WTC11 (cell line): ENCODE data around the gene KRT12. TPM values are rescaled to one million over a fixed set of nuclear protein-coding genes. Genes with fewer than 3 reads are reported as not detected.
"Not testable (repeated sequence)": the region's sequence is repeated elsewhere in the genome, so short reads cannot be mapped to it uniquely, and the experiment has no call there.

Experiments used
- ATAC-seq: fragments of 200-7000 bp; cut with Tn5 transposase; 2 replicates; pipeline ENCODE4 v1.10.0; 2021; ENCODE audit warnings: mild to moderate bottlenecking, moderate library complexity
- CTCF ChIA-PET: fragments of 300-600 bp; sonication (Branson Sonifier 250); formaldehyde crosslinking; loops from one replicate; lab custom pipeline; 2021; ENCODE audit warnings: antibody characterized with exemption; lab: Charles Lee
- POLR2A ChIA-PET: fragments of 350-600 bp; sonication (Branson Sonifier 250); formaldehyde crosslinking; loops from one replicate; lab custom pipeline; 2021; ENCODE audit warnings: antibody characterized with exemption; lab: Charles Lee
- DNase-seq: peaks from one replicate; pipeline ENCODE4 v3.0.0; 2021; ENCODE audit warnings: low spot score
- H3K27ac Mint-ChIP-seq: 2 replicates; pipeline ENCODE4 v1.8.0; 2021; ENCODE audit warnings: mixed read lengths
- H3K27me3 Mint-ChIP-seq: 2 replicates; pipeline ENCODE4 v1.8.0; 2021; ENCODE audit warnings: low read depth, mild to moderate bottlenecking, moderate library complexity, mixed read lengths
- H3K36me3 Mint-ChIP-seq: 2 replicates; pipeline ENCODE4 v1.8.0; 2021; ENCODE audit warnings: mixed read lengths
- H3K4me1 Mint-ChIP-seq: 2 replicates; pipeline ENCODE4 v1.8.0; 2022; ENCODE audit warnings: mixed read lengths
- H3K4me3 Mint-ChIP-seq: 2 replicates; pipeline ENCODE4 v1.8.0; 2021; ENCODE audit warnings: mild to moderate bottlenecking, moderate library complexity, mixed read lengths
- H3K9me3 Mint-ChIP-seq: 2 replicates; pipeline ENCODE4 v1.8.0; 2021; ENCODE audit warnings: mixed read lengths
- CREM ChIP-seq: sonication (generic); formaldehyde crosslinking; IDR thresholded peaks from 2 replicates; pipeline ENCODE4 v1.8.1; 2022; ENCODE audit warnings: mild to moderate bottlenecking, missing genetic modification reagents, moderate library complexity
- ELF4 ChIP-seq: sonication (generic); formaldehyde crosslinking; IDR thresholded peaks from 2 replicates; pipeline ENCODE4 v1.8.1; 2022; ENCODE audit warnings: low read depth, mild to moderate bottlenecking, moderate library complexity, missing genetic modification reagents
- GABPB1 ChIP-seq: sonication (generic); formaldehyde crosslinking; IDR thresholded peaks from 2 replicates; pipeline ENCODE4 v1.8.1; 2023; ENCODE audit warnings: mild to moderate bottlenecking, missing genetic modification reagents
- IRF2 ChIP-seq: sonication (generic); formaldehyde crosslinking; IDR thresholded peaks from 2 replicates; pipeline ENCODE4 v1.8.0; 2022; ENCODE audit warnings: low read depth, missing genetic modification reagents, borderline replicate concordance
- MYBL2 ChIP-seq: sonication (generic); formaldehyde crosslinking; IDR thresholded peaks from 2 replicates; pipeline ENCODE4 v1.8.1; 2023; ENCODE audit warnings: mild to moderate bottlenecking, moderate library complexity, missing genetic modification reagents
- PRRX2 ChIP-seq: fragments of 250-450 bp; sonication (Bioruptor Pico); IDR thresholded peaks from 2 replicates; pipeline ENCODE4 v1.8.0; 2021; ENCODE audit warnings: mild to moderate bottlenecking
- RORB ChIP-seq: fragments of 250-450 bp; sonication (Bioruptor Pico); IDR thresholded peaks from 2 replicates; pipeline ENCODE4 v1.9.0; 2021; ENCODE audit warnings: mild to moderate bottlenecking
- TP53 ChIP-seq: sonication (generic); formaldehyde crosslinking; IDR thresholded peaks from 2 replicates; pipeline ENCODE4 v1.8.1; 2023; ENCODE audit warnings: mild to moderate bottlenecking, missing genetic modification reagents
- ZNF138 ChIP-seq: sonication (generic); formaldehyde crosslinking; conservative IDR thresholded peaks from 2 replicates; pipeline ENCODE4 v1.8.1; 2022; ENCODE audit warnings: mild to moderate bottlenecking, moderate library complexity, missing genetic modification reagents
- ZNF232 ChIP-seq: sonication (generic); formaldehyde crosslinking; IDR thresholded peaks from 2 replicates; pipeline ENCODE4 v1.8.0; 2022; ENCODE audit warnings: mild to moderate bottlenecking, missing genetic modification reagents
- total RNA-seq: library from RNA; stranded (reverse); gene quantifications from 3 replicates; pipeline ENCODE4 v1.2.3, GENCODE V29; 2021
- TF ChIP-seq, protein P1 (sequence below): sonication (generic); formaldehyde crosslinking; IDR thresholded peaks from 2 replicates; pipeline ENCODE4 v1.8.1; 2022; ENCODE audit warnings: mild to moderate bottlenecking, moderate library complexity, missing genetic modification reagents
- TF ChIP-seq, protein P2 (sequence below): sonication (generic); formaldehyde crosslinking; IDR thresholded peaks from 2 replicates; pipeline ENCODE4 v1.8.0; 2023; ENCODE audit warnings: missing genetic modification reagents, mild to moderate bottlenecking, borderline replicate concordance
- TF ChIP-seq, protein P3 (sequence below): sonication (generic); formaldehyde crosslinking; conservative IDR thresholded peaks from 2 replicates; pipeline ENCODE4 v1.8.1; 2023; ENCODE audit warnings: mild to moderate bottlenecking, low read depth, missing genetic modification reagents, moderate library complexity
- TF ChIP-seq, protein P4 (sequence below): sonication (generic); formaldehyde crosslinking; IDR thresholded peaks from 2 replicates; pipeline ENCODE4 v1.8.0; 2022; ENCODE audit warnings: mild to moderate bottlenecking, missing genetic modification reagents
- TF ChIP-seq, protein P5 (sequence below): sonication (generic); formaldehyde crosslinking; conservative IDR thresholded peaks from 2 replicates; pipeline ENCODE4 v1.8.1; 2022; ENCODE audit warnings: mild to moderate bottlenecking, missing genetic modification reagents
- TF ChIP-seq, protein P6 (sequence below): fragments of 250-450 bp; sonication (Bioruptor Pico); IDR thresholded peaks from 2 replicates; pipeline ENCODE4 v2.1.2; 2022; ENCODE audit warnings: mild to moderate bottlenecking, moderate library complexity

KRT12 gene
- total RNA-seq, 1 experiment from 2014 or later = not detected

DNA sequence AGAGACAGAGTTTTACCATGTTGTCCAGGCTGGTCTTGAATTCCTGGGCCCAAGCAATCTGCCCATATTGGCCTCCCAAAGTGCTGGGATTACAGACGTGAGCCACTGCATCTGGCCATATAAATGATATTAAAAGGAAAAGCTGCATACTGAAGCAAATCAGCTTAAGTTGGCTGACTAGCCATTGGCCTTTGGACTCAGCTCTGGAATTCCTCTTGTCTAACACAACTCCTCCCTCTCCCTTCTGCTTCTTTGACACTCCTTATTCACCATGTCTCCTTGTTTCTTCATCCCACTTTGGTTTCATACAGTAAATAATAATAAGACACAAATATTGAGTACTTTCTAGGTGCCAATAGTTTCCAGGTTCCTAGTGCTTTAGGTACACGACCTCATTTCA is 7.5 kb downstream of the KRT12 start (continued):
- TF ChIP-seq PRRX2 (CRISPR knock-in tag) (no peak), ELF4 (no peak), CREM (CRISPR knock-in tag) (no peak), TP53 (CRISPR knock-in tag) (no peak), IRF2 (CRISPR knock-in tag) (no peak)

DNA sequence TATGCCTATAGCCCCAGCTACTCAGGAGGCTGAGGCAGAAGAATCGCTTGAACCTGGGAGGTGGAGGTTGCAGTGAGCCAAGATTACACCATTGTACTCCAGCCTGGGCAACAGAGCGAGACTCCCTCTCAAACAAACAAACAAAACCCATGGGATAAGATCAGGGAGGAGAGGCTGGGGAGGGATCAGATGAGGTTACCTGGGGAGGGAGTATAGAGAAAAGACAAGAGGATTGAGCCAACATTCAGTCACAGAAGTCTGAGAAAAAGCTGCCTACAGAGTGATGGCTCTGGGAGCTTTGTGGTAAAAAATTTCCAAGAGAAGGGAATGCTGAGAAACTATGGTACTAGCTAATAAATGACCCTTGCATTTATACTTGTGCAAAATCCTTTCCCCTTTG is 8.4 kb downstream of the KRT12 start:
- H3K27ac Mint-ChIP-seq, H3K4me3 Mint-ChIP-seq, POLR2A ChIA-PET, DNase-seq, H3K9me3 Mint-ChIP-seq, H3K36me3 Mint-ChIP-seq, ATAC-seq: not testable (repeated sequence)
- H3K27me3 Mint-ChIP-seq = peaks cover 12% of the 10 kb centered on the region
- peaks cover 23% of the 10 kb centered on the region for H3K4me1 Mint-ChIP-seq
- CTCF ChIA-PET = interaction anchor here (1.2 to 2.7 kb wide), 4 partner anchors 463 to 807 kb away, joined by 3 to 8 read pairs (median 4); no protein-coding TSS in a partner anchor

DNA sequence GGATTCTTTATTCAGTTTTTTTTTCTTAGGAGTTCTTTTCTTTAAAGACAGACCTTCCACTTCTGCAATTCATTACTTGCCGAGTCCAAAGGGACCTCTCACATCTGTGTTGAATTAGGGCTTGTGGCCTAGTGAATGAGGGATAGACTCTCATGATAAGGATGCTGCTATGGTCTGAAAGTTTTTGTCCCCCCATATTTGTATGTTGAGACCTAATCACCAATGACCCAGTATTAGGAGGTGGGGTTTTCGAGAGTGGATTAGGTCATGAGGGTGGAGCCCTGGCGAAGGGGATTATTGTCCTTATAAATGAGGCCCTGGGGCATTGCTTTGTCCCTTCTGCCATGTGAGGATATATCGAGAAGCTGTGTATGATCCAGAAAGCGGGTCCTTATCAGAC is 9.5 kb downstream of the KRT12 start:
- no peak overlapping the region for H3K4me3 Mint-ChIP-seq
- peaks cover 26% of the 10 kb centered on the region for H3K4me1 Mint-ChIP-seq
- CTCF ChIA-PET = interaction anchor here (0.7 to 3.7 kb wide), 7 partner anchors 465 to 808 kb away, joined by 3 to 28 read pairs (median 5); partner anchors contain the start of gene KRT19
- ATAC-seq = no peak
- no peak overlapping the region for H3K27ac Mint-ChIP-seq
- DNase-seq = no peak
- H3K9me3 Mint-ChIP-seq = peaks cover 6% of the 10 kb centered on the region; the same call in 1 of the 2 replicates
- no peaks in the 10 kb centered on the region for H3K36me3 Mint-ChIP-seq
- no peak for TF ChIP-seq ZNF138 (CRISPR knock-in tag)
- TF ChIP-seq, all 79 proteins: peak for 0
- peaks cover 10% of the 10 kb centered on the region for H3K27me3 Mint-ChIP-seq
- POLR2A ChIA-PET = interaction anchor here (0.6 to 0.8 kb wide), 2 partner anchors 249 to 490 kb away, joined by 3 read pairs; no protein-coding TSS in a partner anchor

DNA sequence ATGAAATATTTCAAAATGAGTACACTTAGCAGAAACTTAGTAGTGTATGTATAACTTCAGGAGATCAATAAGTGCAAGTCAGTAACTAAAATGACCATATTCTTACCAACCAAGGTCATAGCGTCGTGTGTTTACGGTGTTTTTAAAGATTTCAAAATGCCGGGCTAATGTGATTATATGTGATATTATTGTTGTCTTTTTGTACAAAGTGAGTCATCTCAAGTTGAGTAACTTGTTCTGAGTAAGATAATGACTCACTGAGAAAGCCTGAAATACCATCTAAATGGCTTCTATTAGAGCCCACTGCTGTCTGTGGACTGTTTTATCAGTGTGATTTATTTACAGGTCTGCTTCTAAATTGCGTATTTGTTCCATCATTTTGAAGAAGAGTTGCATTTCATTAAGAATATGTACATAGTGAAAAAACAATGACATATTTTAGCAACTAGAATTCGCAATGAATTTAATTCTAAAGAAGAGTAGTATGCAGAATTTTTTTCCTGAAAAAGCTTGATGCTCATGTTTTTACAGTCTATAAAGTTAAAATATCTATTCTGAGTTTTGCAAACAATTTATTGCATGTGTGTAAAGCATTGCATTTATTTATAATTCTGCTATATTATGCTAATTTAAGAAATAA is 12.7 kb downstream of the KRT12 start:
- DNase-seq (no peak), ATAC-seq (no peak)
- Mint-ChIP-seq H3K36me3 (no peaks in the 10 kb centered on the region), H3K4me1 (peaks cover 32% of the 10 kb centered on the region), H3K27me3 (peaks cover 10% of the 10 kb centered on the region), H3K27ac (no peak overlapping the region), H3K9me3 (peaks cover 6% of the 10 kb centered on the region; the same call in 1 of the 2 replicates), H3K4me3 (no peak overlapping the region)
- ChIA-PET CTCF (interaction anchor here (0.9 to 3.7 kb wide), 2 partner anchors 563 to 694 kb away, joined by 3 to 28 read pairs; no protein-coding TSS in a partner anchor), POLR2A (no interaction called here)
- TF ChIP-seq, protein P1, sequence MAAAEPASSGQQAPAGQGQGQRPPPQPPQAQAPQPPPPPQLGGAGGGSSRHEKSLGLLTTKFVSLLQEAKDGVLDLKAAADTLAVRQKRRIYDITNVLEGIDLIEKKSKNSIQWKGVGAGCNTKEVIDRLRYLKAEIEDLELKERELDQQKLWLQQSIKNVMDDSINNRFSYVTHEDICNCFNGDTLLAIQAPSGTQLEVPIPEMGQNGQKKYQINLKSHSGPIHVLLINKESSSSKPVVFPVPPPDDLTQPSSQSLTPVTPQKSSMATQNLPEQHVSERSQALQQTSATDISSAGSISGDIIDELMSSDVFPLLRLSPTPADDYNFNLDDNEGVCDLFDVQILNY (CRISPR knock-in tag) = no peak
- 0 out of 2 replicates have a peak, but pooled peaks have one; percentile 31 for TF ChIP-seq GABPB1 (CRISPR knock-in tag)

DNA sequence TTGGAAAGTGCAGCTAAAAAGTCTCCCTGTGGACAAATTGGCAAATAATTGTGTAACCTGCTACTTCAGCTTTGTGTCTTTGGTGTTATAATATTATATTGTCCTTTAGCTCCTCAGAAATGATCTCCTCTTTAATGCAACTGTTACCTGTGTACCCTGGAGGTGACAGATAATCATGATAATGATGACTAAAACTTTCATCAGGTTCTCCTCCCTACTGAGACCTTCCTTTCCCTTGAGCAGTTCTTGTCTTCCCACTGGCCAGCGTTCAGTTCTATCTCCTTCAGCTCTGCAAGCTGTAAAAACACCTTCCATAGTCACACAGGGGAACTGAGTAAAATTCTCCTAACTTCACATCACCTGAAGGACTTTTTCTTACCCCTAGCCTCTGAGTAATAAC is 14.7 kb downstream of the KRT12 start:
- Mint-ChIP-seq H3K36me3 (no peaks in the 10 kb centered on the region), H3K4me3 (no peak overlapping the region), H3K9me3 (0 out of 2 replicates have a peak, but pooled peaks cover 3% of the 10 kb centered on the region), H3K27me3 (no peaks in the 10 kb centered on the region; the same call in 1 of the 2 replicates), H3K27ac (no peak overlapping the region), H3K4me1 (peaks cover 24% of the 10 kb centered on the region)
- ATAC-seq = no peak
- ChIA-PET POLR2A (no interaction called here), CTCF (interaction anchor here (0.9 to 2.4 kb wide), 5 partner anchors 11 to 810 kb away, joined by 3 to 9 read pairs (median 4); no protein-coding TSS in a partner anchor)
- no peak for DNase-seq
- TF ChIP-seq, protein P2, sequence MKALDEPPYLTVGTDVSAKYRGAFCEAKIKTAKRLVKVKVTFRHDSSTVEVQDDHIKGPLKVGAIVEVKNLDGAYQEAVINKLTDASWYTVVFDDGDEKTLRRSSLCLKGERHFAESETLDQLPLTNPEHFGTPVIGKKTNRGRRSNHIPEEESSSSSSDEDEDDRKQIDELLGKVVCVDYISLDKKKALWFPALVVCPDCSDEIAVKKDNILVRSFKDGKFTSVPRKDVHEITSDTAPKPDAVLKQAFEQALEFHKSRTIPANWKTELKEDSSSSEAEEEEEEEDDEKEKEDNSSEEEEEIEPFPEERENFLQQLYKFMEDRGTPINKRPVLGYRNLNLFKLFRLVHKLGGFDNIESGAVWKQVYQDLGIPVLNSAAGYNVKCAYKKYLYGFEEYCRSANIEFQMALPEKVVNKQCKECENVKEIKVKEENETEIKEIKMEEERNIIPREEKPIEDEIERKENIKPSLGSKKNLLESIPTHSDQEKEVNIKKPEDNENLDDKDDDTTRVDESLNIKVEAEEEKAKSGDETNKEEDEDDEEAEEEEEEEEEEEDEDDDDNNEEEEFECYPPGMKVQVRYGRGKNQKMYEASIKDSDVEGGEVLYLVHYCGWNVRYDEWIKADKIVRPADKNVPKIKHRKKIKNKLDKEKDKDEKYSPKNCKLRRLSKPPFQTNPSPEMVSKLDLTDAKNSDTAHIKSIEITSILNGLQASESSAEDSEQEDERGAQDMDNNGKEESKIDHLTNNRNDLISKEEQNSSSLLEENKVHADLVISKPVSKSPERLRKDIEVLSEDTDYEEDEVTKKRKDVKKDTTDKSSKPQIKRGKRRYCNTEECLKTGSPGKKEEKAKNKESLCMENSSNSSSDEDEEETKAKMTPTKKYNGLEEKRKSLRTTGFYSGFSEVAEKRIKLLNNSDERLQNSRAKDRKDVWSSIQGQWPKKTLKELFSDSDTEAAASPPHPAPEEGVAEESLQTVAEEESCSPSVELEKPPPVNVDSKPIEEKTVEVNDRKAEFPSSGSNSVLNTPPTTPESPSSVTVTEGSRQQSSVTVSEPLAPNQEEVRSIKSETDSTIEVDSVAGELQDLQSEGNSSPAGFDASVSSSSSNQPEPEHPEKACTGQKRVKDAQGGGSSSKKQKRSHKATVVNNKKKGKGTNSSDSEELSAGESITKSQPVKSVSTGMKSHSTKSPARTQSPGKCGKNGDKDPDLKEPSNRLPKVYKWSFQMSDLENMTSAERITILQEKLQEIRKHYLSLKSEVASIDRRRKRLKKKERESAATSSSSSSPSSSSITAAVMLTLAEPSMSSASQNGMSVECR (CRISPR knock-in tag) = no peak
- TF ChIP-seq IRF2 (CRISPR knock-in tag) = no peak
- no peak for TF ChIP-seq ZNF232 (CRISPR knock-in tag)
- TF ChIP-seq, protein P3, sequence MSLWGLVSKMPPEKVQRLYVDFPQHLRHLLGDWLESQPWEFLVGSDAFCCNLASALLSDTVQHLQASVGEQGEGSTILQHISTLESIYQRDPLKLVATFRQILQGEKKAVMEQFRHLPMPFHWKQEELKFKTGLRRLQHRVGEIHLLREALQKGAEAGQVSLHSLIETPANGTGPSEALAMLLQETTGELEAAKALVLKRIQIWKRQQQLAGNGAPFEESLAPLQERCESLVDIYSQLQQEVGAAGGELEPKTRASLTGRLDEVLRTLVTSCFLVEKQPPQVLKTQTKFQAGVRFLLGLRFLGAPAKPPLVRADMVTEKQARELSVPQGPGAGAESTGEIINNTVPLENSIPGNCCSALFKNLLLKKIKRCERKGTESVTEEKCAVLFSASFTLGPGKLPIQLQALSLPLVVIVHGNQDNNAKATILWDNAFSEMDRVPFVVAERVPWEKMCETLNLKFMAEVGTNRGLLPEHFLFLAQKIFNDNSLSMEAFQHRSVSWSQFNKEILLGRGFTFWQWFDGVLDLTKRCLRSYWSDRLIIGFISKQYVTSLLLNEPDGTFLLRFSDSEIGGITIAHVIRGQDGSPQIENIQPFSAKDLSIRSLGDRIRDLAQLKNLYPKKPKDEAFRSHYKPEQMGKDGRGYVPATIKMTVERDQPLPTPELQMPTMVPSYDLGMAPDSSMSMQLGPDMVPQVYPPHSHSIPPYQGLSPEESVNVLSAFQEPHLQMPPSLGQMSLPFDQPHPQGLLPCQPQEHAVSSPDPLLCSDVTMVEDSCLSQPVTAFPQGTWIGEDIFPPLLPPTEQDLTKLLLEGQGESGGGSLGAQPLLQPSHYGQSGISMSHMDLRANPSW (CRISPR knock-in tag) = no peak
- TF ChIP-seq, protein P4, sequence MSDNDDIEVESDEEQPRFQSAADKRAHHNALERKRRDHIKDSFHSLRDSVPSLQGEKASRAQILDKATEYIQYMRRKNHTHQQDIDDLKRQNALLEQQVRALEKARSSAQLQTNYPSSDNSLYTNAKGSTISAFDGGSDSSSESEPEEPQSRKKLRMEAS (CRISPR knock-in tag) = no peak
- TF ChIP-seq, protein P5, sequence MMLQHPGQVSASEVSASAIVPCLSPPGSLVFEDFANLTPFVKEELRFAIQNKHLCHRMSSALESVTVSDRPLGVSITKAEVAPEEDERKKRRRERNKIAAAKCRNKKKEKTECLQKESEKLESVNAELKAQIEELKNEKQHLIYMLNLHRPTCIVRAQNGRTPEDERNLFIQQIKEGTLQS (CRISPR knock-in tag) = no peak
- no peak for TF ChIP-seq RORB (CRISPR knock-in tag)
- TF ChIP-seq, protein P6, sequence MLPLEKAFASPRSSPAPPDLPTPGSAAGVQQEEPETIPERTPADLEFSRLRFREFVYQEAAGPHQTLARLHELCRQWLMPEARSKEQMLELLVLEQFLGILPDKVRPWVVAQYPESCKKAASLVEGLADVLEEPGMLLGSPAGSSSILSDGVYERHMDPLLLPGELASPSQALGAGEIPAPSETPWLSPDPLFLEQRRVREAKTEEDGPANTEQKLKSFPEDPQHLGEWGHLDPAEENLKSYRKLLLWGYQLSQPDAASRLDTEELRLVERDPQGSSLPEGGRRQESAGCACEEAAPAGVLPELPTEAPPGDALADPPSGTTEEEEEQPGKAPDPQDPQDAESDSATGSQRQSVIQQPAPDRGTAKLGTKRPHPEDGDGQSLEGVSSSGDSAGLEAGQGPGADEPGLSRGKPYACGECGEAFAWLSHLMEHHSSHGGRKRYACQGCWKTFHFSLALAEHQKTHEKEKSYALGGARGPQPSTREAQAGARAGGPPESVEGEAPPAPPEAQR (CRISPR knock-in tag) = no peak
- TF ChIP-seq MYBL2 (CRISPR knock-in tag) = no peak
